ENCODE measurements around the gene KCNIP2. TPM values are rescaled to one million over a fixed set of nuclear protein-coding genes. Genes with fewer than 3 reads are reported as not detected.

Gene KCNIP2
- total RNA-seq, 2 donors from 2014 or later = 2.8 to 3.0 TPM

- H3K4me3 Mint-ChIP-seq = no peak overlapping the region
- WGBS, 2 experiments (ENCODE audit: insufficient coverage in 1 of 2, insufficient read length in 1 of 2) = 70 to 78% methylated on average over 4 of the region's 4 CpGs
- H3K9me3 Mint-ChIP-seq = no peaks in the 10 kb centered on the region
These were observed 4.8 kb upstream of the KCNIP2 start for GRCh38 chr10:101848408-101848807.

GRCh38 chr10:101845893-101846292 lies 2.3 kb upstream of the KCNIP2 start:
- Histone ChIP-seq H3K36me3 (ENCODE audit: control insufficient read depth, insufficient read depth, low read length) (no peaks in the 10 kb centered on the region), H3K4me1 (ENCODE audit: control insufficient read depth, insufficient read depth, low read length) (no peaks in the 10 kb centered on the region), H3K27ac (ENCODE audit: low read depth, low read length) (no peak overlapping the region), H3K9ac (ENCODE audit: extremely low read depth, low read length, poor library complexity, severe bottlenecking) (no peak overlapping the region), H3K9me3 (ENCODE audit: control insufficient read depth, low read length) (no peaks in the 10 kb centered on the region), H3K27me3 (ENCODE audit: control insufficient read depth, insufficient read depth, low read length, poor library complexity, severe bottlenecking) (peaks cover 21% of the 10 kb centered on the region), H3K4me3 (ENCODE audit: low read length) (no peak overlapping the region)
- WGBS, 2 experiments (ENCODE audit: insufficient coverage in 1 of 2, insufficient read length in 1 of 2) = 93% methylated on average over 3 of the region's 3 CpGs; no CpG with 5 or more reads in 1 of the 2 experiments
- Mint-ChIP-seq H3K36me3 (ENCODE audit: low read depth) (peaks cover 11% of the 10 kb centered on the region), H3K27ac (no peak overlapping the region), H3K4me1 (peaks cover 35% of the 10 kb centered on the region), H3K4me3 (no peak overlapping the region), H3K9me3 (no peaks in the 10 kb centered on the region), H3K27me3 (ENCODE audit: insufficient read depth) (peaks cover 31% of the 10 kb centered on the region)
- no peak for DNase-seq
- TF ChIP-seq CTCF (conservative IDR thresholded peaks at IDR 0.05) = no peak

More at GRCh38 chr10:101848408-101848807, 4.8 kb upstream of the KCNIP2 start:
- Histone ChIP-seq H3K9ac (ENCODE audit: extremely low read depth, low read length, poor library complexity, severe bottlenecking) (no peak overlapping the region), H3K27ac (ENCODE audit: low read depth, low read length) (no peak overlapping the region), H3K27me3 (ENCODE audit: control insufficient read depth, insufficient read depth, low read length, poor library complexity, severe bottlenecking) (no peaks in the 10 kb centered on the region), H3K9me3 (ENCODE audit: control insufficient read depth, low read length) (no peaks in the 10 kb centered on the region), H3K4me3 (ENCODE audit: low read length) (no peak overlapping the region), H3K36me3 (ENCODE audit: control insufficient read depth, insufficient read depth, low read length) (no peaks in the 10 kb centered on the region), H3K4me1 (ENCODE audit: control insufficient read depth, insufficient read depth, low read length) (no peaks in the 10 kb centered on the region)
- DNase-seq = no peak
- H3K36me3 Mint-ChIP-seq (ENCODE audit: low read depth) = peaks cover 11% of the 10 kb centered on the region
- H3K4me1 Mint-ChIP-seq = peaks cover 37% of the 10 kb centered on the region
- no peak for TF ChIP-seq CTCF (conservative IDR thresholded peaks at IDR 0.05)
- peaks cover 8% of the 10 kb centered on the region for H3K27me3 Mint-ChIP-seq (ENCODE audit: insufficient read depth)
- no peak overlapping the region for H3K27ac Mint-ChIP-seq

- Mint-ChIP-seq H3K9me3 (no peaks in the 10 kb centered on the region), H3K27me3 (ENCODE audit: insufficient read depth) (peaks cover 42% of the 10 kb centered on the region), H3K4me3 (no peak overlapping the region), H3K27ac (no peak overlapping the region), H3K36me3 (ENCODE audit: low read depth) (peaks cover 8% of the 10 kb centered on the region), H3K4me1 (peaks cover 21% of the 10 kb centered on the region)
- Histone ChIP-seq H3K4me3 (ENCODE audit: low read length) (no peak overlapping the region), H3K9ac (ENCODE audit: extremely low read depth, low read length, poor library complexity, severe bottlenecking) (no peak overlapping the region), H3K27me3 (ENCODE audit: control insufficient read depth, insufficient read depth, low read length, poor library complexity, severe bottlenecking) (peaks cover 21% of the 10 kb centered on the region), H3K9me3 (ENCODE audit: control insufficient read depth, low read length) (no peaks in the 10 kb centered on the region), H3K36me3 (ENCODE audit: control insufficient read depth, insufficient read depth, low read length) (no peaks in the 10 kb centered on the region), H3K27ac (ENCODE audit: low read depth, low read length) (no peak overlapping the region), H3K4me1 (ENCODE audit: control insufficient read depth, insufficient read depth, low read length) (no peaks in the 10 kb centered on the region)
- no peak for DNase-seq
- no peak for TF ChIP-seq CTCF (conservative IDR thresholded peaks at IDR 0.05)
These were observed 1.8 kb downstream of the KCNIP2 start for GRCh38 chr10:101841826-101842225.

All from endodermal cell (in vitro differentiated cells).